HG03175 (cell line): ENCODE results near the gene NSD1.

Source experiments
- ATAC-seq: cut with Tn5 transposase; IDR thresholded peaks from one replicate; pipeline ENCODE4 v1.9.1; 2021; ENCODE audit warnings: mild to moderate bottlenecking, moderate library complexity; ENCODE audit not compliant: unreplicated experiment

NSD1 gene, protein sequence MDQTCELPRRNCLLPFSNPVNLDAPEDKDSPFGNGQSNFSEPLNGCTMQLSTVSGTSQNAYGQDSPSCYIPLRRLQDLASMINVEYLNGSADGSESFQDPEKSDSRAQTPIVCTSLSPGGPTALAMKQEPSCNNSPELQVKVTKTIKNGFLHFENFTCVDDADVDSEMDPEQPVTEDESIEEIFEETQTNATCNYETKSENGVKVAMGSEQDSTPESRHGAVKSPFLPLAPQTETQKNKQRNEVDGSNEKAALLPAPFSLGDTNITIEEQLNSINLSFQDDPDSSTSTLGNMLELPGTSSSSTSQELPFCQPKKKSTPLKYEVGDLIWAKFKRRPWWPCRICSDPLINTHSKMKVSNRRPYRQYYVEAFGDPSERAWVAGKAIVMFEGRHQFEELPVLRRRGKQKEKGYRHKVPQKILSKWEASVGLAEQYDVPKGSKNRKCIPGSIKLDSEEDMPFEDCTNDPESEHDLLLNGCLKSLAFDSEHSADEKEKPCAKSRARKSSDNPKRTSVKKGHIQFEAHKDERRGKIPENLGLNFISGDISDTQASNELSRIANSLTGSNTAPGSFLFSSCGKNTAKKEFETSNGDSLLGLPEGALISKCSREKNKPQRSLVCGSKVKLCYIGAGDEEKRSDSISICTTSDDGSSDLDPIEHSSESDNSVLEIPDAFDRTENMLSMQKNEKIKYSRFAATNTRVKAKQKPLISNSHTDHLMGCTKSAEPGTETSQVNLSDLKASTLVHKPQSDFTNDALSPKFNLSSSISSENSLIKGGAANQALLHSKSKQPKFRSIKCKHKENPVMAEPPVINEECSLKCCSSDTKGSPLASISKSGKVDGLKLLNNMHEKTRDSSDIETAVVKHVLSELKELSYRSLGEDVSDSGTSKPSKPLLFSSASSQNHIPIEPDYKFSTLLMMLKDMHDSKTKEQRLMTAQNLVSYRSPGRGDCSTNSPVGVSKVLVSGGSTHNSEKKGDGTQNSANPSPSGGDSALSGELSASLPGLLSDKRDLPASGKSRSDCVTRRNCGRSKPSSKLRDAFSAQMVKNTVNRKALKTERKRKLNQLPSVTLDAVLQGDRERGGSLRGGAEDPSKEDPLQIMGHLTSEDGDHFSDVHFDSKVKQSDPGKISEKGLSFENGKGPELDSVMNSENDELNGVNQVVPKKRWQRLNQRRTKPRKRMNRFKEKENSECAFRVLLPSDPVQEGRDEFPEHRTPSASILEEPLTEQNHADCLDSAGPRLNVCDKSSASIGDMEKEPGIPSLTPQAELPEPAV (N-terminal part only)

DNA sequence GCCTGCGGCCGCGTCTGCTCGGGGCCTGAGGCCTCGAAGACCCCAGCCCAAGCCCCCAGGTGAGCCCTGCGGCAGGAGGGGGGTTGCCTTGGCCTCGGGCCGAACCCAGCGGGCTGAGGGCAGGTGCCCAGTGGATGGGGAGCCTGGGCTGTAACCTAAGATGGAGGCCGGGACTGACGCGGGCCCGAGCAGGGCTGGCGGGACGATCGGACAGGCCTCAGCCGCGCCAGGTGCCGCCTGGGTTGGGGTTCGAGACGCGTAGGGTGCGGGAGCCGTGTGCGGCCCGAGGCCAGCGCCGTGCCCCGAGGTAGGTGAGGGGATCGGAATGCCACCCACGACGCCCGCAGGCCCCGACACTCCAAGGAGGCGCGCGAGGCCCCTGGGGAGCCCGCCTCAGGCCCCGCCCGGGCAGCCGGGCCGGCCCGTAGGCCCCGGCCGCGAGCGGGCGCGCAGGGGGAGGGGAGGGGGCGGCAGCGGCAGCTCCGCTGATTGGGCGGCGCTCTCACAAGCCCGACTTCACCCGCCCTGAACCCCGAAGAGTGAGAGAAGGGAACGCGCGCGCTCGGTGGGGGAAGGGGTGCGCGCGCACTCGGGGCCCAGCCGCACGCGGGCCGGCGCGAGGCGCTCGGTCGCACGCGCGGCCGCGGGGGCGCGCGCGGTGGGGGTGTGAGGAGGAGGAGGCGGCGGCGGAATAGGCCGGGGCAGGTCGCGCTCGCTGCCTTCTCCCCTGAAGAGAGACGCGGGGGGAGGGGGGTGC, at the start of gene NSD1:
NSD1 (plus strand) TSS at position 678 of the 757 bp plus-strand sequence. CDS start 1,331 bp downstream, outside the sequence.
- peak; percentile 61 for ATAC-seq

- ATAC-seq: no peak
These were observed 49.4 kb upstream of the NSD1 start for GRCh38 chr5:177084175-177084574.

- ATAC-seq: no peak
These were observed 47.5 kb upstream of the NSD1 start for GRCh38 chr5:177085985-177086653.

- peak; percentile 81 for ATAC-seq
These were observed 46.7 kb upstream of the NSD1 start, which contains the start of gene FGFR4 for GRCh38 chr5:177086654-177087397. FGFR4 (plus strand) TSS chr5:177086915; CDS start chr5:177089603, 2,688 bp downstream.

- ATAC-seq: no peak
These were observed 46.1 kb upstream of the NSD1 start for GRCh38 chr5:177087398-177088005.

DNA sequence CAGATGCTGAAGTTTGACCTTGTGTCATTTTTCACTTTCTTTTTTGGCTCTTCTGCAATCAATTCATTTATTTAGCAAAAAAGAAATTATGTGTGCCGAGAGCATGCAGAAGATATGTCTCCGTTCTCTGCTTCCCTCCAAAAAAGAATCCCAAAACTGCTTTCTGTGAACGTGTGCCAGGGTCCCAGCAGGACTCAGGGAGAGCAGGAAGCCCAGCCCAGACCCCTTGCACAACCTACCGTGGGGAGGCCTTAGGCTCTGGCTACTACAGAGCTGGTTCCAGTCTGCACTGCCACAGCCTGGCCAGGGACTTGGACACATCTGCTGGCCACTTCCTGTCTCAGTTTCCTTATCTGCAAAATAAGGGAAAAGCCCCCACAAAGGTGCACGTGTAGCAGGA, 44.4 kb upstream of the NSD1 start:
- ATAC-seq: no peak

- ATAC-seq: no peak
These were observed 43.5 kb upstream of the NSD1 start for GRCh38 chr5:177089825-177090641.

- no peak for ATAC-seq
These were observed 42.8 kb upstream of the NSD1 start for GRCh38 chr5:177090813-177091212.

GRCh38 chr5:177091232-177091631, 42.3 kb upstream of the NSD1 start:
- ATAC-seq: no peak

- ATAC-seq: no peak
These were observed 41.1 kb upstream of the NSD1 start for GRCh38 chr5:177092178-177093081.

DNA sequence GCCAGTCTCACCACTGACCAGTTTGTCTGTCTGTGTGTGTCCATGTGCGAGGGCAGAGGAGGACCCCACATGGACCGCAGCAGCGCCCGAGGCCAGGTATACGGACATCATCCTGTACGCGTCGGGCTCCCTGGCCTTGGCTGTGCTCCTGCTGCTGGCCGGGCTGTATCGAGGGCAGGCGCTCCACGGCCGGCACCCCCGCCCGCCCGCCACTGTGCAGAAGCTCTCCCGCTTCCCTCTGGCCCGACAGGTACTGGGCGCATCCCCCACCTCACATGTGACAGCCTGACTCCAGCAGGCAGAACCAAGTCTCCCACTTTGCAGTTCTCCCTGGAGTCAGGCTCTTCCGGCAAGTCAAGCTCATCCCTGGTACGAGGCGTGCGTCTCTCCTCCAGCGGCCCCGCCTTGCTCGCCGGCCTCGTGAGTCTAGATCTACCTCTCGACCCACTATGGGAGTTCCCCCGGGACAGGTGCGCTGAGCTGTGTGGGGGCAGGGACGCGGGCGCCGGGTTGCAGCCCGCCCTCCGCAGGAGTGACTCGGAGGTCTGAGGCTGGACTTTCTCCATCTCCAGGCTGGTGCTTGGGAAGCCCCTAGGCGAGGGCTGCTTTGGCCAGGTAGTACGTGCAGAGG, 40.4 kb upstream of the NSD1 start:
- ATAC-seq: no peak

- ATAC-seq: no peak
These were observed 39.8 kb upstream of the NSD1 start for GRCh38 chr5:177093803-177094202.

- no peak for ATAC-seq
These were observed 39.1 kb upstream of the NSD1 start for GRCh38 chr5:177094224-177095087.

DNA sequence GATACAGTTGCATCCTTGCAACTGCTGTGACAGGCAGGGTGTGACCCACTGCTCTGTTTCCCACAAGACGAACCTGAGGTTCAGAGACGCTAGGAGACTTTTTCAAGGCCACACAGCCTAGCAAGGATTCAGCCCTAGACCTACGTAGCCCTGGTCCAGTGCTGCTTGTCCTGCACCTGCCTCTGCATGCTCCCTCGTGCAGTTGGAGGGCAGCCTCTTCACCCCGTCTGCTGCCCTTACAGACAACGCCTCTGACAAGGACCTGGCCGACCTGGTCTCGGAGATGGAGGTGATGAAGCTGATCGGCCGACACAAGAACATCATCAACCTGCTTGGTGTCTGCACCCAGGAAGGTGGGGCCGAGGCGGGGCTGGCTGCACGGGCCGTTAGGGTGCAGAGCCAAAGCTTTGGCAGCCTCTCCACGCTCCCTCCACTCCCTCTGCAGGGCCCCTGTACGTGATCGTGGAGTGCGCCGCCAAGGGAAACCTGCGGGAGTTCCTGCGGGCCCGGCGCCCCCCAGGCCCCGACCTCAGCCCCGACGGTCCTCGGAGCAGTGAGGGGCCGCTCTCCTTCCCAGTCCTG, 38.4 kb upstream of the NSD1 start:
- ATAC-seq: no peak
